NCI-H748 (cell line): ENCODE results near the gene PAPPA2.
"Not testable (repeated sequence)": the region's sequence is repeated elsewhere in the genome, so short reads cannot be mapped to it uniquely, and the experiment has no call there.

Experiments used
- DNase-seq: peaks from one replicate; lab custom pipeline; 2025; ENCODE audit not compliant: unreplicated experiment; lab: John Stamatoyannopoulos, UW

Gene PAPPA2

DNA sequence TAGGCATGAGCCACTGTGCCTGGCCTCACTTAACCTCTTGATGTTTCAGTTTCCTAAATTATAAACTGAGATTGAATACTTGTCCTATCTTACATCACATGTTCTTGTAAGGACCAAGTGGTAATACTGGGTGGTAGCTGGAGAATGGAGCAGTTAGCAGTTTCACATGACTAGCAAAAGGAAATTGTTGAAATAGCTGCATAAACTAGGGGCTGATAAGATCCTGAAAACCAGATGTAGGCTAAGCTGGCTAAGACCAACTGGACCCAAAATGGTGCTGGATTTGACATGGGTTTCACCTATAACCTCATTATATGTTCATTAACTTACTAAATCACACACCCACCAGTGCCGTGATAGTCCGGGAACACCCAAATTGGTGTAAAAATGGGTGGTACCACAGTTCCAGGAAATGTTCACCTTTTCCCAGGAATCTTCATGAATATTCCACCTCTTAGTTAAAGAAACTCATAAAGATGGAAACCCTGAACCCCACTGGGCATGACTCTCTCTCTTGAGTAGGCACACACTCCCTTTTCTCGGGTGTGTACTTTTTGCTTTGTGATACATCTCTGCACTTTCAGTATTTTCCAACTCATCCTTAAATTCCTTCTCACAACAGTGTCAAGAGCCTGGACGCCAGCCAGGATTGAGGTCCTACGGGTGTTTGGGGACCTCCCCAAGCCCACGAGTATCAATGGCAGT is at the start of gene PAPPA2:
Gene PAPPA2 (plus strand): TSS at position 502 of the 705 bp plus-strand sequence. CDS start 93,148 bp downstream, outside the sequence.
- DNase-seq = no peak

DNA sequence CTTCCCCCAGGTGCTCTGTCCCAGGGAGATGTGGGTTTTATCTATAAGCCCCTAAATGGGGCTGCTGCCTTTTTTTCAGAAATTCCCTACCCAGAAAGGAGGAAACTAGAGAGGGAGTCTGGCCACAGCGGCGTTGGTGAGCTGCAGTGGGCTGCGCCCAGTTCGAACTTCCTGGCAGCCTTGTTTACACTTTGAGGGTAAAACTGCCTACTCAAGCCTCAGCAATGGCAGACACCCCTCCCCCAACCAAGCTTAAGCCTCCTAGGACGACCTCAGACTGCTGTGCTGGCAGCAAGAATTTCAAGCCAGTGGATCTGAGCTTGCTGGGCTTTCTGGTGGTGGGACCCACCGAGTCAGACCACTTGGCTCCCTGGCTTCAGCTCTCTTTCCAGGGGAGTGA is 46.2 kb upstream of the PAPPA2 start:
- no peak for DNase-seq

DNA sequence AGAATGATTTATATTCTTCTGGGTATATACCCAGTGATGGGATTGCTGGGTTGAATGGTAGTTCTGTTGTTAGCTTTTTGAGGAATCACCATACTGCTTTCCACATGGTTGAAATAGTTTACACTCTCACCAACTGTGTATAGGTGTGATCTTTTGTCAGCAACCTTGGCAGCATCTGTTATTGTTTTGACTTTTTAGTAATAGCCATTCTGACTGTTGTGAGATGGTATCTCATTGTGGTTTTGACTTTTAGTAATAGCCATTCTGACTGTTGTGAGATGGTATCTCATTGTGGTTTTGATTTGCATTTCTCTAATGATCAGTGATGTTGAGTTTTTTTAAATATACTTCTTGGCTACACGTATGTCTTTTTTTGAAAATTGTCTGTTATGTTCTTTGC is 43.4 kb upstream of the PAPPA2 start:
- not testable (repeated sequence) for DNase-seq

- DNase-seq = no peak
Observed at GRCh38 chr1:176434234-176434633, 28.7 kb upstream of the PAPPA2 start.

DNA sequence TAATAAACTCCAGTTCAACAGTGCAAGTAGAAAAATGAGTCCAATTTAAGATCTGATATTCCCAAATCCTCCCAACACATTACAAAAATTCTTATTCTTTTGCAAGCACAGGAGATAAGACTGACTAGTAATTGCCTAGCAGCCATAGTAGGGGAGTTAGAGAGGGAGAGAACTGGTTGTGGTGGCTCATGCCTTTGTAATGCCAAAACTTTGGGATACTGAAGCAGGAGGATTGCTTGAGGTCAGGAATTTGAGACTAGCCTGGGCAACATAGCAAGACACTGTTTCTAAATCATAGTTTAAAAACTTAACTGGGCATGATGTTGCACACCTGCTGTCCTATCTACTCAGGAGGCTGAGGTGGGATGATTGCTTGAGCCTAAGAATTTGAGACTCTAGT is 26.7 kb upstream of the PAPPA2 start:
- no peak for DNase-seq

- DNase-seq = no peak
Observed at GRCh38 chr1:176440176-176440575, 22.8 kb upstream of the PAPPA2 start.

DNA sequence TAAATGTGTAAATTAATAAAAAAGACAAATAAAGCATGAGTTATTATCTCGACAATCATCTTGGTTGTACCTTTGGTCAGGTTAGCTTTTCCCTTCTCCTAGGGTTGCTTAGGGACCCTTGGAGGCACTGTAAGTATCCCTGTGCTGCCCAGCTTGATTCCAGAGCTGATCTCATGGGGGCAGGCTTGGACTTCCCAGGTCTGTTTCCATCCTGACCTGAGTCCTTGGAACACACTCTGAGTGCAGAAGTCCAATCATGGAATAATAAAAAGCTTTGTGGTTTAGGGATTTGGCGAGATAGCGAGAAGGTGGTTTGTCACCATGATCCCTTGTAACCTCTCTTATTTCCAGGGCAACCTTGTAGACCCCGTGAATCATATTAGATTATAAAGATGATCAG is 18.7 kb upstream of the PAPPA2 start:
- DNase-seq = no peak

DNA sequence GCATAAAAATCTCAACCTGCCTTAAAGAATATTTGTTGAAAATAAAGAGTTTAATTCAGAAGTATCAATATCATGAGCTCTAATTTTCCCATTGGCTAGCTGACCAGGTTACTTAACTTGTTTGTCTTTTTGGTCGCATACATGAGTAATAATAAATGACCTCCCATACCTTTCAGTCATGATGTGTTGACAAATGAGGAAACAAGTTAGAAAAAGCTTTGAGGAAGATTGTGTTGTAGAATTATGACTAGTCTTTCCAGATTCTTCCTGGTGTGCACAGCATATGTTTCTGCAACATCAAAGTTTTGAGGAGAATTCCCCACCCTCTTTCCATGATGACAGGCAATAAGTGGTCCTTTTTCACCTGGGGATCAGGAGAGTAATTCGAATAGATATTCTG is 17.6 kb upstream of the PAPPA2 start:
- DNase-seq = no peak

GRCh38 chr1:176448340-176448739 is 14.6 kb upstream of the PAPPA2 start:
- no peak for DNase-seq

GRCh38 chr1:176450526-176450925 is 12.4 kb upstream of the PAPPA2 start:
- no peak for DNase-seq

DNA sequence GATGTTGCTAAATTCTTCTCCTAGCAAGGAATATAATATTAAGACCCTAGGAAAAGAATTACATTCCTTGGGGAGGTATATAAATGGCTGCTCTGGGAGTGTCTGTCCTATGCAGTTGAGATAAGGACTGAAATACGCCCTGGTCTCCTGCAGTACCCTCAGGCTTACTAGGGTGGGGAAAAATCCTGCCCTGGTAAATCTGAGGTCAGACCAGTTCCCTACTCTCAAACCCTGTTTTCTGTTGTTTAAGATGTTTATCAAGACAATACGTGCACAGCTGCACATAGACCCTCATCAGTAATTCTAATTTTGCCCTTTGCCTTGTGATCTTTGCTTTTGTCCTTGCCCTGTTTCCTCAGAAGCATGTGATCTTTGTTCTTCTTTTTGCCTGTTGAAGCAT is 11.2 kb upstream of the PAPPA2 start:
- not testable (repeated sequence) for DNase-seq

- no peak for DNase-seq
Observed at GRCh38 chr1:176456795-176457194, 6.2 kb upstream of the PAPPA2 start.

- no peak for DNase-seq
Observed at GRCh38 chr1:176460544-176461336, 2.2 kb upstream of the PAPPA2 start.

- DNase-seq = no peak
Observed at GRCh38 chr1:176461576-176461975, 1.4 kb upstream of the PAPPA2 start.

GRCh38 chr1:176466514-176466913 is 3.5 kb downstream of the PAPPA2 start:
- DNase-seq = peak; percentile 4

DNA sequence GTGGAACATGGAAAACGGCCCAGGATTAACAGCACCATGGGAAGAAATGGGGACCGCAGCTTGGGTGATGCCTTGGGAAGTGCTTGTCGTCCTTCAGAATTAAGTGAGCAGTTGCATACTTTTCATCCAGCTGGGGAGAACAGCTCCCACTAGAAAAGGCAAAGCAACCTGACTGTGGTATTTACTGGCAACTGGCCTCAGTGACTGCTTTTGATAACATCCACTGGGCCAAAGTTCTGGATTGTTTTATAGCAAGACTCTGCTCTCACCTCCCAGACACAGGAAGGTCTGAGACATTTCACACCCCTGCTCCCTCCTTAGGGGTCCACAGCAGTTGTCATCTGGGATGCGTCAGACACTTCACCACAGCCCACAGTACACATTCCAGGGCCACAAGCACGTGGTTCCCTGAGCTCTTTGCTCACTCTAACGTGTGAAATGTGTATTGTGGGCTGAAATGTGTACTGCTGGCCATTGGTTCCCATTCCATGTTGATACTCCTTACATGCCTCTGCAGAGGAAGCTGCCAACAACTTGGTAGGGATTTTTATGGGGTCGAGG is 6.6 kb downstream of the PAPPA2 start:
- DNase-seq = no peak

DNA sequence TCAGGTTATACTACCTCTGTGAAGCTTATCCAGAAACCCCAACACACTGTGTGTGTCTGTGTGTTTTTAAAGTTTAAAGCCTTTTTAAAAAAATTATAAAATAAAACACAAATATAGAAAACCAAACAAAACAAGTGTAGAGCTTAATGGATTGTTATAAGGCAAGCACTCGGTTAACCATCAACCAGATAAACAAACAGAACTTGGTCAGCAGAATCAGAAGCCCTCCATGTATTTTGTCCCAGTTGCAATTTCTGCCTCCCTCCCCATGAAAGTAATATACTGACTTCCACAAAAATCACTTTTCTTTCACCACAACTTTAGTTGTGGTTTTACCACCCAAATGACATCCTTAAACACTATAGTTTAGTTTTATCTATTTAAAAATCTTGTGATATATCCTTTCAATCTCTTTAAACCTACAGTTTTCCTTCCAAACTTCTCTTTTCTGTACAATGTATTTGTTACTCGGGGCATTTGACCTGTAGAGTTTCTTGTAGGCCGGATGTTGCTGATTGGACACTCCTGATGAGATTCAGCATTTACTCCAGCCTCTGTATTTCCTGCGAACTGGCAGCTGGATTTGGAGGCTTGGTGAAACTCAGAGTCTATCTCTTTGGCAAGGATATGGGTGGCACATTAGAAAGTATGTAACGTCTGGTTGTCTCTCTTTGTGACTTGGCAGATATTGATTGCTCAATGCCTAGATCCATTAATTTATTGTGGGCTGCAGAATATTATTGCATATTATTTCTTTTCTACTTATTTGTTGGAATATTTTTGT is 8.6 kb downstream of the PAPPA2 start:
- DNase-seq = no peak

GRCh38 chr1:176479971-176480370 is 17.0 kb downstream of the PAPPA2 start:
- DNase-seq = no peak

DNA sequence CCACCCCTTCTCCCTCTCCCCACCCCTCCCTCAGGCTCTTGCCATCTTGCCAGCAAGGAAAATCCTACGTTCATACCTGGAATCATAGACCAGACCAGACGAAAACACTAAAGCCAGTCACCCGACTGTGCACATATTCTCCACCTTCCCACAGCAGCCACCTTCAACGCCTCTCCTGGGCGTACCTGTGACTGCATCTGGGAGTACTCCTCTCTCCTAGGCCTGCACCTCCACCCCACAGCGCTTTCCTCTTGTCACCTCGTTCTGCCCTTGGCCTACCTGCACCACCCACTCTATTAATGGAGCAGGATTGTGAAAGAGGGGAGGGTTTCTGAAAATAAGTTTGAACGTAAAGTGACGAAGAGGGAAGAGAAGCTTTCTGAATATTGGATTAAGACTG is 17.8 kb downstream of the PAPPA2 start:
- no peak for DNase-seq

DNA sequence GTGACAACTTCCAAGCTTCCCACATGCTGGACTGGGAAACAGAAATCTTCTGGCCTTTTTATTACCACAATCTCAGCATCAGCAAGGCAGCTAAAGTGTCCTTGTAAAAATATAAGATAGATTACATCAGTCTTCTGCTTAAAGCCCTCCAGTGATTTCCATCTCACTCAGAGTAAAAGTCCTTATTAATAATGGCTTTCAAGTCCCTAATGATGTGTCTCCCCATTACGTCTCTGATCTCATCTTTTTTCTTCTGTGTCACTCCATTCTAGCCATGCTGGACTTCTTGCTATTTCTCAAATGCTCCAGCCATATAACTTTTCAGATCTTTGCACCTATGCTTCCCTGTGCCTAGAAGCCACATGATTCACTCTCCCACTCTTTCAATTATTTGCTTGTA is 22.1 kb downstream of the PAPPA2 start:
- DNase-seq = no peak

DNA sequence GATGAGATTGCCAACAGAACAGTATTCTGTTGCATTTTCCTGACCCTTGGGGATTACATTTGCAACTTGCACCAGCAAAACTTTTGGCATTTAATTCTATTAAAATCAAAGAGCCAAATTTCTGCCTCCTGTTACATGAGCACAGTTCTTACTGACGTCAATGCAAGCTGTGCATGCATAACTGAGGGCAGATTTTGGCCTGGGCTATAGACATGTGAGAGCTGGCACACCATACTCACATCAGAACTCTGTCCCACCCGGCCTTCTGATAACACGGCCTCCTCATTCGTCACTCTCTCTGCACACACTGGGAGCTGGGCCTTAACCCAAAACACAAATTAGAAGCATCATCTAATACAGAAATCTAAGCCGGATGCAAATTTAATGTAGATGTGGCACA is 31.5 kb downstream of the PAPPA2 start:
- no peak for DNase-seq
